Activated naive CD4-positive, alpha-beta T cell treated with anti-CD3 and anti-CD28 coated beads, Interleukin-2, amount 50 U/mL, for 24 hours (primary cell): ENCODE results near the gene TULP1.
"Not testable (repeated sequence)": the region's sequence is repeated elsewhere in the genome, so short reads cannot be mapped to it uniquely, and the experiment has no call there.

Experiments
- H3K27ac Mint-ChIP-seq: one replicate; pipeline ENCODE4 v1.8.0; 2021; ENCODE audit warnings: mild to moderate bottlenecking, mixed read lengths
- H3K27me3 Mint-ChIP-seq: one replicate; pipeline ENCODE4 v1.8.0; 2021; ENCODE audit warnings: mixed read lengths
- H3K36me3 Mint-ChIP-seq: one replicate; pipeline ENCODE4 v1.8.0; 2021; ENCODE audit warnings: mixed read lengths
- H3K4me1 Mint-ChIP-seq: one replicate; pipeline ENCODE4 v1.8.0; 2021; ENCODE audit warnings: mixed read lengths
- H3K4me3 Mint-ChIP-seq: one replicate; pipeline ENCODE4 v1.8.0; 2021; ENCODE audit warnings: mild to moderate bottlenecking, mixed read lengths
- H3K9me3 Mint-ChIP-seq: one replicate; pipeline ENCODE4 v1.8.0; 2021; ENCODE audit warnings: mixed read lengths

The TULP1 gene

DNA sequence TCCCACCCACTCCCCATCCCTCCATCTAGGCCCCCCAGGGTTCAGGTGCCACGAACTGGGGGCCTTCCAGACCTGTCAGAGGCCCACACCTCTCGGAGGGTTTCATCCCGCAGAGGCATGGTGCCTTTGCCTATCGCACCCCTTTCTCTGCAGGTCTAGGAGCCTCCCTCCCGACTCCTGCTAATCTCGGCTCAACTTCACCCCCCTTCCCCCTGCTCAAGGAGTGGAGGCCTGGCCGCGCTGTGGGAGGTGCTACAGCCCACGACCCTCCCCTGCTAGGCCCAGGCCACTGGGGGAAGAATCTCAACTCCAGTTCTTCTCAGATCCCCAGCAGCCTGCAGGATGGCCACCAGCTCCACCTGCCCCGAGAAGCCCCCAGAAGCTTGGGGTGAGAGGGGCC lies at the start of gene TULP1:
Gene TULP1 (minus strand): TSS at position 157 of the 400 bp plus-strand sequence. CDS start 38 bp downstream, at position 119.
- H3K27ac Mint-ChIP-seq, result no peak within 1 kb of the TSS
- H3K4me1 Mint-ChIP-seq, result no peaks in the 10 kb centered on the region
- H3K4me3 Mint-ChIP-seq, result no peak within 1 kb of the TSS
- H3K27me3 Mint-ChIP-seq, result peaks cover 12% of the 10 kb centered on the region
- no peaks in the 10 kb centered on the region for H3K36me3 Mint-ChIP-seq
- no peaks in the 10 kb centered on the region for H3K9me3 Mint-ChIP-seq

DNA sequence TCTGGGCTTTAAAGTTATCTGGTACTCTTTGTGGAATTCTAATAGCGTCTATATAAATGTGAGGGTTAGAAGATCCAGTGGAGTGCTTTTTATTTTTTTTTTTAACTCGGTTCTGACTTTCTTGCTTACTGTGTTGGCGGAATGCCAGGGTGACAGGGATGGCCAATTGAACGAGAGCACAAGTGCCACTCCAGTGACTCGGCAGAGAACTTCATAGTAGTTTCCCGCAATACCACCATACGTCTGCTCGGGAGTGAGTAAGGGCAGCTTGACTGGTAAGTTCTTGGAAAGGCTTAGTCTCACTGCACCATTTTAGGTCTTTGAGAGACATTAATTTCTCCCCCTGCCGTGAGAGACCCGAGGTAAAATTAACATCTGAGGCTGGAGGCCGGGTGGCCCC lies 49.4 kb upstream of the TULP1 start:
- Mint-ChIP-seq H3K4me1 (peaks cover 2% of the 10 kb centered on the region), H3K4me3 (no peak overlapping the region), H3K27me3 (no peaks in the 10 kb centered on the region), H3K9me3 (no peaks in the 10 kb centered on the region), H3K36me3 (no peaks in the 10 kb centered on the region), H3K27ac (no peak overlapping the region)

DNA sequence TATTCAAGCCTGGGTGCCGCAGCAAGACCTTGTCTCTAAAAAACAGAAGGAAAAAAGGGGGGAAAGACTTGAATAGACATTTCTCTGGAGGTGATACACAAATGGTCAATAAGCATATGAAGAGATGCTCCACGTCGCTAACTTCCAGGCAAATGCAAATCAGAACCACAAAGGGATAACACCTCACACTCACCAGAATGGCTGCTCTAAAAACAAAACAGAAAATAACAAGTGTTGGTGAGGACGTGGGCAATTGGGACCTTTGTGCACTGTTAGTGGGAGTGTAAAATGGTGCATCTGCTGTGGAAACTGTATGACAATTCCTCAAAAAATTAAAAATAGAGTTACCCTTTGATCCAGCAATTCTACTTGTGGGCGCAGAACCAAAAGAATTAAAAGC lies 48.4 kb upstream of the TULP1 start:
- Mint-ChIP-seq H3K4me3 (no peak overlapping the region), H3K27me3 (no peaks in the 10 kb centered on the region), H3K27ac (no peak overlapping the region), H3K36me3 (no peaks in the 10 kb centered on the region), H3K4me1 (no peaks in the 10 kb centered on the region), H3K9me3 (no peaks in the 10 kb centered on the region)

DNA sequence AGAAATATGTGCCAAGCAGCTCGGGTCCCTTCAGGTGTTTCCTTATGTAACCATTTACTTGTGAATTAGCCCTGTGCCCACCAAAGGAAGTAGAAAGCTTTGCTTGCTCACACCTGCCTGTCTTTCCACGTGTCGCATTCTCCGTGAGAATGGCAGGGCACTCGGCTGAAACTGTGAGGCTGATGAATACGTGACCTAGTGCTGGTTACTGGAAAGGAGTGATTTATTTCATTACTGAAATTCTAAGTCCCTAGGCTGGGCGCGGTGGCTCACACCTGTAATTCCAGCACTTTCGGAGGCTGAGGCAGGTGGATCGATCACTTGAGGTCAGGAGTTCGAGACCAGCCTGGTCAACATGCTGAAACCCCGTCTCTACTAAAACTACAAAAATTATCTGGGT lies 45.9 kb upstream of the TULP1 start:
- no peak overlapping the region for H3K27ac Mint-ChIP-seq
- no peaks in the 10 kb centered on the region for H3K4me1 Mint-ChIP-seq
- no peaks in the 10 kb centered on the region for H3K36me3 Mint-ChIP-seq
- no peak overlapping the region for H3K4me3 Mint-ChIP-seq
- H3K9me3 Mint-ChIP-seq, result no peaks in the 10 kb centered on the region
- no peaks in the 10 kb centered on the region for H3K27me3 Mint-ChIP-seq

DNA sequence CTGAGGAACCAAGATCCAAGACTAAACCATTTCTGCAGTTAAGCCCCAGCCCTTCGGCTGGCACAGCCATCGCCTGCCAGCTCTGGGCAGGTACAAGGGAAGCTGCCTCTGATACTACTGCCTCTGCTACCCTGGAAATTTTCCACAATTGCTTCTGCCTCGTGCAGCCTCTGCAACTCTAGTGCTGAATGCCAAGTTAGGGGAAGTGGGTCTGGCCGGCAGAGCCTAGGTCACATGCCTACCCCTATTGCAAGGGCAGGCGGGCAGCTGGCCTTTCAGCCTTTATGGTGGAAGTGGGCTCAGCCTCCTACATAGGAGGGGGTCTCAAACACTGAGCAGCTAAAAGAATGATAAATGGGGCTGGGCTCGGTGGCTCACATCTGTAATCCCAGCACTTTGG lies 44.5 kb upstream of the TULP1 start:
- Mint-ChIP-seq H3K27ac (no peak overlapping the region), H3K4me1 (peaks cover 1% of the 10 kb centered on the region), H3K4me3 (no peak overlapping the region), H3K36me3 (no peaks in the 10 kb centered on the region), H3K9me3 (no peaks in the 10 kb centered on the region), H3K27me3 (no peaks in the 10 kb centered on the region)

DNA sequence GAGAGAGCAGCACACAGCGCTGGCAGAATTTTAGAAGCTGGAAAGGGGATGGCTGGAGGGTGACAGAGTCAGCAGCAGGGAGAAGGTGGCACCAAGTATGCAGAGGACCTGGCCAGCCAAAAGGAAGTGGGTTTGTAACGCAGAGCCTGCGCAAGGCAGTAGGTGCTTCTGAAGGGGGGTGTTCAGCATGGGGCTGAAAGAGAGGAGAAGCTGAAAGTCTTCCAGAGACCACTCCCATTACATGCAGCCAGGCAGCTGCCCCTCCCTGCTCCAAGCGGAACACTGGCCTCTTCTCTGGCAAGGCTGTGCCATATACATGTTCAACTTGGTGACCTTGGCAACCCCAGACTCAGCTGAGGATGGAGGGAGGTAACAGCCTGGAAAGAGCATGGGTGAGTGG lies 42.1 kb upstream of the TULP1 start:
- Mint-ChIP-seq H3K9me3 (no peaks in the 10 kb centered on the region), H3K27ac (no peak overlapping the region), H3K27me3 (no peaks in the 10 kb centered on the region), H3K4me3 (no peak overlapping the region), H3K4me1 (peaks cover 7% of the 10 kb centered on the region), H3K36me3 (peaks cover 2% of the 10 kb centered on the region)

DNA sequence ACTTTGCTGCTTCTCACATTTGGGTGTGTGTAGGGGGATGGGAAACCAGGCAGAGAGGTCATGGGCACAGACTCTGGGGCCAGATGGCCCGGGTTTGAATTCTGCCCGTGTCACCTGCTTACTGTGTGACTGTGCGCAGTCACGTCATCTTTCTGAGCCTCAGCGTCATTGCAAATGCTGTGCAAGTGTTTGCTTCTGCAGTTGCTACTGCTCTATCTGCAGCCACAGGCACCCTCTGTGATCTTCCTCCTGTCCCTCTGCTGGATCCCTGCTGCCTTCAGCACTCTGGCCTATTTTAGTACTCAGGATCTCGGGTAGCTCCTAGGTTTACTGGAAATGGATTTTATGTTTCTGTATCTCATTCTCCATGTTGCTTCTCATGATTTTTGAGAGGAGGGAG lies 40.6 kb upstream of the TULP1 start:
- H3K9me3 Mint-ChIP-seq, result no peaks in the 10 kb centered on the region
- no peak overlapping the region for H3K4me3 Mint-ChIP-seq
- H3K27ac Mint-ChIP-seq, result no peak overlapping the region
- H3K36me3 Mint-ChIP-seq, result peaks cover 2% of the 10 kb centered on the region
- peaks cover 7% of the 10 kb centered on the region for H3K4me1 Mint-ChIP-seq
- H3K27me3 Mint-ChIP-seq, result no peaks in the 10 kb centered on the region

DNA sequence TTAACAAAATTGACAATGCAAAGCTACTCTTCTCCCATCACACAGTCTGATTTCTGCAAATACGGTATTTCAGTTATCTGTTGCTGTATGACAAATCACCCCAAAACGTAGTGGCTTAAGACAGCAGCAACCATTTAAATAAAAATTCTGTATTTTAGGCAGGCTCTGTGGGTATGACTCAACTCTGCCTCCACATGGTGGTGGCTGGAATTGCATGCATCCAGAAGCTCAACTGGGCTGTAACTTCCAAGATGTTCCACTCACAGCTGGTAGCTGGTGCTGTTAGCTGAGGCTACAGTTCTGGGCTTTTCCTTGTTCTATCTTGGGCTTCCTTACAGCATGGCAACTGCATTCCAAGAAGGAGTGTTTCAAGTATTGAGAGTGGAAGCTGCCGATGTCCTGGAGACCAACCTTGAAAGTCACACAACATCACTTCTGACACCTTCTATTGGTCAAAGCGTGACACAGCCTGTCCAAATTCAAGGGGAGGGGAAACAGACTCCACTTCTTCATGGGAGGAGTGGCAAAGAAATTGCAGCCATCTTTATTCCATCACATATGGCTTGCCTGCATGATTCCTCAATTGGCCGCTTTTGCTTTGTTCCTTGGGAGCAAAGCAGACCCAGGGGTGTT lies 39.7 kb upstream of the TULP1 start:
- Mint-ChIP-seq H3K4me3 (no peak overlapping the region), H3K36me3 (peaks cover 2% of the 10 kb centered on the region), H3K4me1 (peaks cover 7% of the 10 kb centered on the region), H3K27me3 (no peaks in the 10 kb centered on the region), H3K9me3 (no peaks in the 10 kb centered on the region), H3K27ac (no peak overlapping the region)

DNA sequence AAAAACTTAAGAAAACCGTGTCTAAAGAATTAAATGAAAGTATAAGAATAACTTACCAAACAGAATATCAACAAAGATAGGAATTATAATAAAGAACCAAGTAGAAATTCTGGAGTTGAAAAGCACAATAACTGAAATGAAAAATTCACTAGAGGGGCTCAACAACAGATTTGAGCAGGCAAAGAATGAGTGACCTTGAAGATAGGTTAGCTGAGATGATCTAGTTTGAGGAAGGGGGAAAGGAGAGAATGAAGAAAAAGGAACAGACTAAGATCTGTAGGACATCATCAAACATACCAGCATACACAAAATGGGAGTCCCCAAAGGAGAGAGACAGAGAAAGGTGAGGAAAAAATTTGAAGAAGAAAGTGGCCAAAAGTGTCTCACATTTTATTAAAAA lies 37.7 kb upstream of the TULP1 start:
- Mint-ChIP-seq H3K4me3 (no peak overlapping the region), H3K9me3 (no peaks in the 10 kb centered on the region), H3K27ac (no peak overlapping the region), H3K27me3 (no peaks in the 10 kb centered on the region), H3K36me3 (peaks cover 2% of the 10 kb centered on the region), H3K4me1 (peaks cover 7% of the 10 kb centered on the region)

DNA sequence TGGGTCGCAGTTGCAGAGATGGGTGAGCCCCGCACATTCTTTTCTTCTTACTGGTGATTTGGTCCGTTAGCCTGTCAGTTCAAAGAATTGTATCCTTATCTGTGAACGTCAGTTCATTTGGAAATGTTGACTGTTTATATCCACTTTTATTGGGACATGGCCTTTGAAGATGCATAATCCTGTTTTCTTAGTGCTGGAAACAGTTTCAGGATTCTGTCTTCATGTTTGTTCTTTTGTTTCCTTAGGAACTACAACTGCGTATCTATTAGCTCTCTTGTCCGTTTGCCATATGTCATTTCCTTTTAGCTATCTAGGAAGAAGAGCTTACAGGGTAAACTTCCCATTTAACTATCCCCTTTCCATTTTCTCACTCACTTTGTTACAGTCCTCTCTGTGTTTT lies 35.0 kb upstream of the TULP1 start:
- H3K36me3 Mint-ChIP-seq, result peaks cover 2% of the 10 kb centered on the region
- H3K27me3 Mint-ChIP-seq, result no peaks in the 10 kb centered on the region
- no peaks in the 10 kb centered on the region for H3K9me3 Mint-ChIP-seq
- peaks cover 20% of the 10 kb centered on the region for H3K4me1 Mint-ChIP-seq
- no peak overlapping the region for H3K4me3 Mint-ChIP-seq
- no peak overlapping the region for H3K27ac Mint-ChIP-seq

DNA sequence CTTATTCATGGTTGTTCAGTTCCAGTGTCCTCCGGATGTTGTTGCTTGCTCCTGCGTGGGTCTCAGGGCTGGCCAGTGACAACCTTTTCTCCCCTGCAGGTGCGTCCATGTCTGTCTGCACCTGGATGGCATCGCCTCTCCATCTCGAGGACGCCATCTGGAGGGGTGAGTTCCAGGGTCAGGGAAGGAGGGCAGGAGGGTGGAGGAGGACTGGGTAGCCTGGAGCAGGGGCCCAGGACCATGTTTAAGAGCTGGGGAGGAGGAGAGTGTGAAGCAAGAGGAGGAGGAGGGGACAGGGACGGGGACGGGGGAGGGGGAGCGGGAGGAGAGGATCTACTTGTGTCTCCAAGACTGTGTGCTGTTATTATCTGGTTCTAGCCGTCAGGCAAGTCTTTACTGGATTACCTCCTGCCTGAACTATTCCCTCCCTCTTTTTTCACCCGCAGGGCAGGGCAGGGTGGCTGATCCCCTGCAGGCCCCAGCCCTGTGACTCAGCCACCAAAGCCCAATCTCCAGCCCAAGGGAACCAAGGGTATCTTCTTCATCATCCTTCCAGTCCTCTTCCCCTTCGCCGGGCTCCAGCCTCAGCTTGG lies 32.2 kb upstream of the TULP1 start:
- Mint-ChIP-seq H3K27ac (no peak overlapping the region), H3K4me3 (no peak overlapping the region), H3K9me3 (peaks cover 6% of the 10 kb centered on the region), H3K4me1 (peaks cover 13% of the 10 kb centered on the region), H3K36me3 (peaks cover 5% of the 10 kb centered on the region), H3K27me3 (no peaks in the 10 kb centered on the region)

DNA sequence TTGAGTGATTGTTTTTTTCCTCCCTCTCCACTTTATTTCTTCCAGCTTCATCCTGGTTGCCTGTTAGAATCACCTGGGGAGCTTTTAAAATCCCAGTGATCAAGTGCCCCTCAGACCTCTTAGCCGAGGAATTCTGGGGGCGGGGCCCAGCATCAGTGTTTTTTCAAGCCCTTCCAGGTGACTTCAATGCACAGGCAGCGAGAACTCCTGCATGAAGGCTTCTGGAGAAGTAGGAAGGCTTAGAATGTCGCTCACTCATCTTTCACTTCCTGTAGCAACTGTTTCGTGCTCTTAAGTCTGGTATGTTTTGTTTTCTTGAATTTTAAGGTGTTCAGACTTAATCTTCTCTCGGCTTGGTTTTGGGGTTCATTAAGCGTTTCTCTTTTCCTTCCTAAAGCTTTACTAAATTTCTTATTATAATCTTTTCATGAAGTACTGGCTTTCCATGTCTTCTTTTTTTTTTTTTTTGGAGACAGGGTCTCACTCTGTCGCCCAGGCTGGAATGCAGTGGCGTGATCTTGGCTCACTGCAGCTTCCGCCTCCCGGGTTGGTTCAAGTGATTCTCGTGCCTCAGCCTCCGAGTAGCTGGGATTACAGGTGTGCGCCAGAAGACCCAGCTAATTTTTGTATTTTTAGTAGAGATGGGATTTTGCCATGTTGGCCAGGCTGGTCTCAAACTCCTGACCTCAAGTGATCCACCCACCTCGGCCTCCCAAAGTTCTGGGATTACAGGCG lies 30.9 kb upstream of the TULP1 start:
- H3K4me1 Mint-ChIP-seq, result peaks cover 13% of the 10 kb centered on the region
- peaks cover 6% of the 10 kb centered on the region for H3K9me3 Mint-ChIP-seq
- peaks cover 5% of the 10 kb centered on the region for H3K36me3 Mint-ChIP-seq
- no peaks in the 10 kb centered on the region for H3K27me3 Mint-ChIP-seq
- H3K27ac Mint-ChIP-seq, result no peak overlapping the region
- no peak overlapping the region for H3K4me3 Mint-ChIP-seq

DNA sequence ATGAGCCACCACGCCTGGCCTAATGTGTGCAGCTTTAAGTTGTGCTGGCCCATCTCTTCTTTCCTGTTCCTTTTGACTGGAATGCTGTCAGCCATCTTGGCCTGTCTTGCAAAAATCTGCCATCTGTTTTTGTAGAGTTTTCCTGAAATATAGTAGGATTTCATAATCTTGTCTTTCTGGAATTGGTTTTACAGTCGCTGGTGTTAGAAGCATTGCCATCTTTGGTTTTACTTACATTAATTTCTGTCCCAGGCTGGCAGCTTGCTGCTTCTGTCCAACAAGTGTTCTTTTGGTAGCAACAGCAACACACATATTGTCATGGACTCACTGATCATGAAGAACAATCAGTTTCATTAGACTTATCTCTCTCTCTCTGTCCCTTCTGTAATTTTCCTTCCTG lies 29.1 kb upstream of the TULP1 start:
- Mint-ChIP-seq H3K9me3 (peaks cover 6% of the 10 kb centered on the region), H3K36me3 (peaks cover 5% of the 10 kb centered on the region), H3K4me1 (peaks cover 13% of the 10 kb centered on the region), H3K27ac (no peak overlapping the region), H3K27me3 (no peaks in the 10 kb centered on the region), H3K4me3 (no peak overlapping the region)

DNA sequence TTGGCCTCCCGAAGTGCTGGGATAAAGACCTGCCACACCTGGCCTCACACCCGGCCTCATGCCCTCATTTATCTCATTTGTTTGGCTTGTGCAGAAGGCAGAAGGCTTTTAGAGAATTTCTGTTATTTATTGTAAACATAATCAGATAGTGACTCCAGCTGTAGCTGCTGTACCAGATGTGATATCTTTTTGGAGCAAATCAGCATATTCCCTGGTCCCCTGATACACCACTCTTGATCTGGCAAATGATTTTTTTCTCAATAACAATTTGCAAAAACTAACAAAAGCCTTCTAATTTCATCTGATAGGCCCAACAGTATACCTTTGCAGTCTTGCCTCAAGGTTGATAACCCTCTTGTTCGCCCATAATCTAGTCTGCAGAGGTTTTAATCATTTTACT lies 26.5 kb upstream of the TULP1 start:
- Mint-ChIP-seq H3K4me3 (no peak overlapping the region), H3K36me3 (peaks cover 5% of the 10 kb centered on the region), H3K27me3 (peaks cover 1% of the 10 kb centered on the region), H3K9me3 (peaks cover 6% of the 10 kb centered on the region), H3K4me1 (peaks cover 19% of the 10 kb centered on the region), H3K27ac (no peak overlapping the region)

DNA sequence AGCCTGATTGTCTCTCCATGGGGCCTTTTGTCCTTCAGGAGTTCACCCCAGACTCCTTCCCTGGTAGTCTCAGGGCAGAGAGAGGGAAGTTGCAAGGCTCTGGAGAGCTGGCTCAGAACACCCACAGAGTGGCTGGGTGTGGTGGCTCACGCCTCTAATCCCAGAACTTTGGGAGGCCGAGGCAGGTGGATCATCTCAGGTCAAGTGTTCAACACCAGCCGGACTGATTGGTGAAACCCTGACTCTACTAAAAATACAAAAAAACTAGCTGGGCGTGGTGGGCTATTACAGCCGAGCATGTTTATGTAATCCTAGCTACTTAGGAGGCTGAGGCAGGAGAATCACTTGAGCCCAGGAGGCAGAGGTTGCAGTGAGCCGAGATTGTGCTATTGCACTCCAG lies 23.2 kb upstream of the TULP1 start:
- H3K36me3 Mint-ChIP-seq, H3K27me3 Mint-ChIP-seq, H3K4me3 Mint-ChIP-seq, H3K27ac Mint-ChIP-seq, H3K9me3 Mint-ChIP-seq: not testable (repeated sequence)
- H3K4me1 Mint-ChIP-seq, result peaks cover 12% of the 10 kb centered on the region

DNA sequence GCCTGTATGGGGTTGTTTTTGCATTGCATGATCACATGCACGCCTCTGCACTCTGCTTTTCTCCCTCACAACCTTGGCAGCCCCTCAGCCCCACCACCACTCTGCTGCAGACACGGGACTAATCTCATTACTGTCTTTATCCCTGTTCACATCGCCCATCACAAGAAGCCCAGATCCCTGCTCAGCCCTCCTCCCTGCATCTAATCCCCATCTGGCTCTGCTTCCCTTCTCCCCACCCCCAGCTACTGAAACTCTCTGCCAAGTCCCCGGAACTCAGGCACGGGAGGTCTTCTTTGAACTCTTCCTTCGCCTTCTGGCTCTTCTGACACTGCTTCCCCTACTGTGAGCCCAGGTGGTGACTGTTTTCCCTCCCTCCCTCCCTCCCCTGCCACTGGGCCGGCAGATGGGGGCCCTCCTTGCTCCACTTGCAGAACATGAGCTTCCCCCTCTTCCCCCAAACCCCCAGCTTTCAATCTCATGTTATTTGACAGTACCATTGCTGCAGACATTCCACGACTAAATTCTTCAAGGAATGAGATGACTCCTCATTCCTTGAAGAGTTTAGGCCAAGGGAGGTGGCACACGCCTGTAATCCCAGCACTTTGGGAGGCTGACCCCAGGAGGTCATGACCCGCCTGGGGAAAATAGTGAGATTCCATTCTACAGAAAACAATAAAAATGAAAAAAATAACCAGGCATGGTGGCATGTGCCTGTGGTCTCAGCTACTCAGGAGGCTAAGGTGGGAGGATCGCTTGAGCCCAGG lies 21.9 kb upstream of the TULP1 start:
- H3K9me3 Mint-ChIP-seq, result no peaks in the 10 kb centered on the region
- H3K36me3 Mint-ChIP-seq, result no peaks in the 10 kb centered on the region
- peaks cover 1% of the 10 kb centered on the region for H3K27me3 Mint-ChIP-seq
- H3K4me1 Mint-ChIP-seq, result peaks cover 12% of the 10 kb centered on the region
- no peak overlapping the region for H3K4me3 Mint-ChIP-seq
- H3K27ac Mint-ChIP-seq, result no peak overlapping the region
